ENCODE data around the gene FGD3.
"Not testable (repeated sequence)": the region's sequence is repeated elsewhere in the genome, so short reads cannot be mapped to it uniquely, and the experiment has no call there.

Gene FGD3

DNA sequence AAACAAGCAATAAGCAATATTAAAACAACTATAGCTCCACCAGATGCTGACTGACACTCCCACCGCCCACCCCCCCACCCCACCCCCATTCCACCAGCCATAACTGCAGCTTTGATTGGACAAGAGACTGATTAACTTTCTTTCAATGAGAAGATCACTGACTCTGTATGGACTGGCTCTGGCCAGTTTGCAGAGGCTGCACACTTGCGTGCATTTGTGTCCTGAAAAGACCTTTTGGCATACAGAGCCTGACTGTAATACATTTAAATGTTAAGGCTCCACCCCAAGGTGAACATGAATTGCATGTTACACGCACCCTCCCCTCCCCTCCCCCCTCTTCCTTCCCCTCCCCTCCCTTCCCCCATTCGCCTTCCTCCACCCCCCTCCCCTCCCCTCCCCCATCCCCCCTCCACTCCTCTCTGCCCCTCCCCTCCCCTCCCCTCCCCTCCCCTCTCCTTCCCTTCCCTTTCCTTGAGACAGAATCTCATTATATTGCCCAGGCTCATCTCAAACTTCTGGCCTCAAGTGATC is 31.1 kb downstream of the FGD3 start:
- no peak for DNase-seq

- DNase-seq = no peak
Observed at GRCh38 chr9:92979283-92980056, 32.1 kb downstream of the FGD3 start.

DNA sequence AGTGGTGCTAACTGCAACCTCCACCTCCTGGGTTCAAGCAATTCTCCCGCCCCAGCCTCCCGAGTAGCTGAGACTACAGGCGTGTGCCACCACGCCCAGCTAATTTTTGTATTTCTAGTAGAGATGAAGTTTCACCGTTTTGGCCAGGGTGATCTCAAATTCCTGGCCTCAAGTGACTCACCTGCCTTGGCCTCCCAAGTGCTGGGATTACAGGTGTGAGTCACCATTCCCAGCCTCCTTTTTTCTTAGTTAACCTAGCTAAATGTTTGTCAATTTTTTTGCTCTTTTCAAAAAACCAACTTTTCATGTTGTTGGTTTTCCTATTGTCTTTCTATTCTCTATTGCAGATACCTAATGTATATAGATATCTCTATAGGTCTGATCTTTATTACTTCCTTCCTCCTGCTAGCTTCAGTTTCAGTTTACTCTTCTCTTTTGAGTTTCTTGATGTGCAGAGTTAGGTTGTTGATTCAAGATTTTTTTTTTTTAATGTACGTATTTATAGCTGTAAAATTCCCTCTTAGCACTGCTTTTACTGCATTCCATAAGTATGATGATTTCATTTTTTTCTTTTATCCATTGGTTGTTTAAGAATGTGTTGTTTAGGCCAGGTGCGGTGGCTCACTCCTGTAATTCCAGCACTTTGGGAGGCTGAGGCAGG is 32.9 kb downstream of the FGD3 start:
- no peak for DNase-seq

DNA sequence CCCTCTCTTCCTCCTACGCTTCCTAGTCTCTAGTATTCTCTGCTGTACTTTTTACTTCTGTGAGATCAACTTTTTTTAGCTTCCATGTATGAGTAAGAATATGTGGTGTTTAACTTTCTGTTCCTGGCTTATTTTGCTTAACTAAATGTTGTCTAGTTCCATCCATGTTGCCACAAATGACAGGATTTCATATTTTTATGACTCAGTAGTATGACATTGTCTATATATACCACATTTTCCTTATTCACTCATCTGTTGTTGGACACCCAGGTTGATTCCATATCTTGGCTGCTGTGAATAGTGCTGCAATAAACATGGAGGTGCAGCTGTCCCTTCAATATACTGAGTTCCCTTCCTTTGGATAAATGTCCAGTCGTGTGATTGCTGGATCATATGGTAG is 34.8 kb downstream of the FGD3 start:
- DNase-seq = no peak

- DNase-seq = no peak
Observed at GRCh38 chr9:92983984-92984589, 36.8 kb downstream of the FGD3 start.

- DNase-seq = no peak
Observed at GRCh38 chr9:92984976-92985375, 37.7 kb downstream of the FGD3 start.

DNA sequence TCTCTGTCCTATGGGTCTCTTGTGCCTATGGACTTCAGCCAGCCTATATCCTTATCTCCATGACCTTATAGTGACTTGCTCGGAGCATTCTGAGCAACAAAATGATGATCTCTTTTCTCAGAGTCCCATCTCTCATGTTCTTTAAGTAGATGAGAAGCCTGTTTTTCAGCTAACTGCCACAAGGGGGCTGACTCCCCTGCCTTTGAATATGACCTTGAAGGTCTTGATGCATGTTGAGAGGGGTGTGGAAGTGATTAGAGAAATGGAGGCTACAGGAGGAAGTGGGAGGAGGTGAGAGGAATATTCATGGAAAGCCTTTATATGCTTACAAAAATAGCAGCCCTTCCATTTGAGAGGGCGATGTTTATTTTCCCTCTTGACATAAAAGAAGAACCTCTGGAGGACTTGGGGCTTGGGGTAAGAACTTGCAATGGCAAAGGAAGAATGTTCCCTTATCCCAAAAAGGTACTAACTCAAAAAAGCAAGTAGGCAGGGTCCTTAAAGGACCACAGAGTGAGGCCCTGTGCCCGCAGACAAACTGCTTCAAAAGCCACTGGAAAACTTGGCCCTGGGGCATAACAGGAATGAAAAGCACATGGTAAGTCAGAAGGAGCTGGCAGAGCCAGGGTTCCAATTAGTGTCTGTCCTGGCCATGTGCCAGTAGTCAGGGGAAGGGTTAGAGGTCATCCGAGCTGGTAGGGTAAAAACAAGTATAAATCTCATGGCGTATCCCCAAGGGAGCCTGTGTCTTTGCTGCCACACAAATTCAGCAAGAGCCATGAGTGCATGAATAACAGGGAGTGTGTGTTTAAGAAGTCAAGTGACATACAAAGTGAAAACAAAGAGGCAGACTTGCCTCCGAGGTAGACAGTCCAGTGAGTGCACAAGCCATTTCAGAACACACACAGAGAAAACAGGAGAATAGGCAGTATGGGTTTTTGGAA is 39.1 kb downstream of the FGD3 start:
- DNase-seq = no peak

- DNase-seq = no peak
Observed at GRCh38 chr9:92988215-92988768, 41.0 kb downstream of the FGD3 start.

DNA sequence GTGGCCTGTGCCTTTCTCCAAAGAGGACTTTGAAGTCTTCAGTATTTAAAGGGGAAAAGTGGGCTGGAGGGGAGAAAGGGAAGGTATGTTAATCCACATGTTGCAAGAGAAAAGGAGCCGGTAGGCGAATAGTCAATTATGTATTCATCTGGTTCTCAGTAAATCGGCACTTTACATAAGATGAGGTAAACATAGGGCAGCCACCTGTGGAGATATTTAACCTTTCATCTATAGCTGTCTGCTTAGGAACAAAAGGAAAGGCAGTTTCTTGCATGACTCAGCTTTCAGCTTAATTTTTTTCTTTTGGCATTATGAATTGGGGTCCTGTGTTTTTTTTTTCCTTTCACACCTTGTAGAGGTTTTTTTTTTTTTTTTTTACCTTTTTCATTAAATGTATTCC is 42.2 kb downstream of the FGD3 start:
- DNase-seq = peak; percentile 34

GRCh38 chr9:92990461-92990860 is 43.1 kb downstream of the FGD3 start:
- DNase-seq = no peak

- no peak for DNase-seq
Observed at GRCh38 chr9:92992549-92992948, 45.2 kb downstream of the FGD3 start.

DNA sequence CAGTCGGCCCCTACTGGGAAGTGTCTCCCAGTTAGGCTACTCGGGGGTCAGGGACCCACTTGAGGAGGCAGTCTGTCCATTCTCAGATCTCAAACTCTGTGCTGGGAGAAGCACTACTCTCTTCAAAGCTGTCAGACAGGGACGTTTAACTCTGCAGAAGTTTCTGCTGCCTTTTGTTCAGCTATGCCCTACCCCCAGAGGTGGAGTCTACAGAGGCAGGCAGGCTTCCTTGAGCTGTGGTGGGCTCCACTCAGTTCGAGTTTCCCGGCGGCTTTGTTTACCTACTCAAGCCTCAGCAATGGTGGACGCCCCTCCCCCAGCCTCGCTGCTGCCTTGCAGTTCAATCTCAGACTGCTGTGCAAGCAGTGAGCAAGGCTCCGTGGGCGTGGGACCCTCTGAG is 51.5 kb downstream of the FGD3 start:
- DNase-seq = not testable (repeated sequence)

GRCh38 chr9:93001031-93001430 is 53.7 kb downstream of the FGD3 start:
- DNase-seq = no peak

GRCh38 chr9:93002700-93003099 is 55.4 kb downstream of the FGD3 start:
- no peak for DNase-seq

GRCh38 chr9:93003552-93004407 is 56.5 kb downstream of the FGD3 start:
- no peak for DNase-seq

- no peak for DNase-seq
Observed at GRCh38 chr9:93004561-93004960, 57.2 kb downstream of the FGD3 start.

GRCh38 chr9:93005876-93006275 is 58.6 kb downstream of the FGD3 start:
- DNase-seq = no peak

DNA sequence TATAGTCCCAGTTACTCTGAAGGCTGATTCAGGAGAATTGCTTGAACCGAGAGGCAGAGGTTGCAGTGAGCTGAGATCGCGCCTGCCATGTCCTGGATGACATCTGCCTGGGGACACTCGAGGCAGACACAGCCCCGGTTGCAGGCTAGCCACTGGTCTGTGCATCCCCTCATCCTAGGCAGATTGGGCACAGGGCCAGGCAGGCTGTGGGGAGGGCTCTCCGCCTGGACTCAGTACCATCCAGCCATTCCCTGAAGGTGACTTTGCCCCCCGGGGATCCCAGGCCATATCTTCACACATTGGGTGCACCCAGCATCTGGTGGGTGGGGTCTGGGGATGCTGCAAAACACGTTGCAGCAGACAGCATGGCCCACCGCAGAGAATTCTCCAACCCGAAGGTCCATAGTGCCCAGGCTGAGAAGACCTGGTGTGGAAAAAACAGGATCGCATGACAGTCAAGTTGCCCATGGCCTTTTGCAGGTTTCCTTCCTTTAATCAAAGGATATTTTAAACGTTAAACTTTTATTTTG is 60.3 kb downstream of the FGD3 start:
- no peak for DNase-seq

DNA sequence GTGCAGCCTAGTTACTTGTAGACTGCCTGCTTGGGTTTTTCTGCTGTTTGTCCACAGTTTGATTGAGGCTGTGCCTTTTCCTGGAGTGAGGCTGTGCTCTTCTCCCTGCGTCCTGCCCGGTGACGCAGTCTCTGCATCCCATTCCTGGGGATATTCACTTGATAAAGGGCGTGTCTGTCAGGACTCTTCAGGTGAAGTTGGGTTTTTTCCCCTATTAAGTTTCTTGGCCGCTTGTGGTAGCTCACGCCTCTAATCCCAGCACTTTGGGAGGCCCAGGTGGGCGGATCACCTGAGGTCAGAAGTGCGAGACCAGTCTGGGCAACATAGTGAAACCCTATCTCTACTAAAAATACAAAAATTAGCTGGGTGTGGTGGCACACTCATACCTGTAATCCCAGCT is 61.1 kb downstream of the FGD3 start:
- no peak for DNase-seq

DNA sequence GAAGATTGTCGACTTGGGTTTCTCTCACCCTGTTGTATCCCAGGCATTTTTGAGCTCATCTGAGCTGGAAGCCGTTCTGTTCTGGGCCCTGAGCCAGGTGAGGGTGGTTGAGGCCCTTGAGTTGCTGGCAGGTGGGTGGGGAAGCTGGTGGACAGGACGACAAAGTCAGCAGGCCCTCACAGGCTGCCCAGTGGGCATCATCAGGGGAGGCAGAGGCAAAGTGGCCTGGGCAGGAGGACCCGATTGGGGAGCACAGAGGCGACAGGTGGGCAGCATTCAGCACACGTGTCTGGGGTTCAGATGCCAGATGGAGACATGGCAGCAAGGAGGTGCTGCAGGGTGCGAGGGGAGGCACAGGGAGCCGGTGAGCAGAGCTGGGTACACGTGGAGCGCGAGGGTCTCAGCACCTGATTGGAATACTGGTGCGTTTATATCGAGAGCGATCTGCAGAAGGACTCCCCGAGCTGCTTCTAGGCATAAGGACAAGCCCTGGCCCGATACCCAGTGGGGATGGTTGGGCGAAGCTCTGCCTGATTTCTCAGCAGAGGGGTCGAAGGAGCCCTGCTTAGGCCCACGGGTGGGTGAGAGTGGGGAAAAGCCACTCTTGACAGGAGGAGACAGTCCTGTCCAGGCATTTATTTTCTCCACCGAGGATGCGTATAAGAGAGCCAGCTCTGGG is 62.2 kb downstream of the FGD3 start:
- DNase-seq = no peak

GRCh38 chr9:93010056-93010455 is 62.7 kb downstream of the FGD3 start:
- DNase-seq = no peak
